OCI-LY1 (cell line): ENCODE measurements around the gene PAGR1.

Experiments used
- CTCF ChIP-seq: fragments of 200-600 bp; sonication (generic), shearing (Covaris generic); IDR thresholded peaks from 2 replicates; pipeline ENCODE4 v1.5.1; 2017; ENCODE audit warnings: mild to moderate bottlenecking, antibody characterized with exemption, low read length, moderate library complexity, mixed read lengths
- EZH2 ChIP-seq: fragments of 200-600 bp; sonication (generic), shearing (Covaris generic); IDR thresholded peaks from 2 replicates; pipeline ENCODE4 v1.8.0; 2017; ENCODE audit warnings: borderline replicate concordance, mixed run types, mild to moderate bottlenecking, antibody characterized with exemption, low read length, moderate library complexity, mixed read lengths

DNA sequence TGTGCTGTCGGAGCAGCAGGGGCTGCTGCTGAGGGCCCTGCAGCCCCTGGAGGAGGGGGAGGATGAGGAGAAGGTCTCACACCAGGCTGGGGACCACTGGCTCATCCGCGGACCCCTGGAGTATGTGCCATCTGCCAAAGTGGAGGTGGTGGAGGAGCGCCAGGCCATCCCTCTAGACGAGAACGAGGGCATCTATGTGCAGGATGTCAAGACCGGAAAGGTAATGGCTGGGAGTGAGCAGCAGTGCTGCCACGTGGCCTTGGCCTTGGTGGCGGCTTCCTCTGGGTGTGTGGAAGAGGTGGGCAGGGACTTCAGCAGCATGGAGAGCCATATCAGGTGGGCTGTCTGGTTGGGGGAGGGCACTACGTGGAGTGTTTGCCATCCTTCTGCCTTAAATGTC, 24.3 kb downstream of the PAGR1 start:
- TF ChIP-seq CTCF, result no peak
- no peak for TF ChIP-seq EZH2
